Mucosa of descending colon (tissue), 3 donors: ENCODE results near the gene TRIM62. TPM values are rescaled to one million over a fixed set of nuclear protein-coding genes. Genes with fewer than 3 reads are reported as not detected.

Source experiments
- ATAC-seq: fragments of 200-7000 bp; cut with Tn5 transposase; one replicate; pipeline ENCODE4 v1.9.1; 2020; ENCODE audit warnings: mild to moderate bottlenecking, moderate library complexity
- DNase-seq, 3 donors: peaks; one replicate each; pipeline ENCODE4 v3.0.0-alpha.2; 2020
- H3K36me3 ChIP-seq: fragments of 200-600 bp; one replicate; pipeline ENCODE4 v1.8.0; 2021; ENCODE audit warnings: low read depth, mild to moderate bottlenecking
- H3K4me1 ChIP-seq: fragments of 200-600 bp; one replicate; pipeline ENCODE4 v1.8.0; 2021; ENCODE audit warnings: low read depth, mild to moderate bottlenecking
- H3K4me3 ChIP-seq: fragments of 200-600 bp; one replicate; pipeline ENCODE4 v1.8.0; 2021; ENCODE audit warnings: mild to moderate bottlenecking
- H3K9me3 ChIP-seq: fragments of 200-600 bp; one replicate; pipeline ENCODE4 v1.8.0; 2021; ENCODE audit warnings: mild to moderate bottlenecking
- intact Hi-C, 2 donors: fragments of 100-400 bp; cut with DNase I in 1 of 2; cut with micrococcal nuclease in 1 of 2; formaldehyde crosslinking; loops; one replicate each; pipeline versions ENCODE4 v1.11.0 to v1.11.1; 2022; cut with DNase I, micrococcal nuclease
- total RNA-seq, 3 donors: library from RNA; stranded (reverse); fragmentation: NEBNext Ultra II Directional in 2 of 3; extraction: Animal tissue kit (Norgen Biotek cat#: 25700) in 2 of 3; gene quantifications; one replicate each; pipeline versions ENCODE4 v1.2.1 to v1.2.4, GENCODE V29; 2021 to 2023
- TF ChIP-seq, protein P1 (sequence below): fragments of 200-600 bp; IDR thresholded peaks from one replicate; pipeline ENCODE4 v1.8.0; 2022; ENCODE audit warnings: antibody characterized with exemption, mild to moderate bottlenecking
- donor health status: DM: no; HTN: no; CAD: no; lungs with moderate emphysema.
- donor health status: DM: no; HTN: no; CAD: no.
- donor health status: DM: no; HTN: yes; CAD: no.

Gene TRIM62
- total RNA-seq, 3 donors from 2014 or later: 5.0 to 9.3 (median 5.2) TPM

DNA sequence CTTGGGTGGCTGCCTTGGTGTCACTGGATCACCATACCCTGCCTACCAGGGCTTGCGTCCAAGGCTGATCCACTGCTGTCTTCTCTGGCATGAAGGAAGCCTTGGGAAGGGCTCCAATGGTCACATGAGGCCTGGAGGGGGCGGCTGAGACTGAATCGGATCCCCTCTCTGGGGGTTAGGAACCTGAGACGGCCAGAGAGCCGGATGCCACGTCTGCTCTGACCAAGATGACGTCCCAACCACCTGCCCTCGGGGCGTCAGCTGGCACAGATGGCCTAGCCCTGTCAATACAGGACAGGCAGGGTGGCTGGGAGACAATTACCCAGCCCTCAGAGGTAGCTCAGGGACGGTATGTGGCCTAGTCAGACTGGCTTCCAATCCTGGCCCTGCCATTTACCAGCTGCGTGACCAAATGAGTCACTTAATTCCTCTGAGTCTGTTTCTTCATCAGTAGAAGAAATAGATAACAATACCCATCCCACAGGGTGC is 5.4 kb downstream of the TRIM62 start:
- ATAC-seq (no peak), DNase-seq (no peak)

GRCh38 chr1:33175865-33176264 is 6.0 kb downstream of the TRIM62 start:
- H3K4me1 ChIP-seq: peaks cover 5% of the 10 kb centered on the region
- ATAC-seq (no peak), DNase-seq (no peak)
- H3K4me3 ChIP-seq: no peak overlapping the region
- H3K9me3 ChIP-seq: no peaks in the 10 kb centered on the region
- intact Hi-C loops: no loop called here
- TF ChIP-seq, protein P1, sequence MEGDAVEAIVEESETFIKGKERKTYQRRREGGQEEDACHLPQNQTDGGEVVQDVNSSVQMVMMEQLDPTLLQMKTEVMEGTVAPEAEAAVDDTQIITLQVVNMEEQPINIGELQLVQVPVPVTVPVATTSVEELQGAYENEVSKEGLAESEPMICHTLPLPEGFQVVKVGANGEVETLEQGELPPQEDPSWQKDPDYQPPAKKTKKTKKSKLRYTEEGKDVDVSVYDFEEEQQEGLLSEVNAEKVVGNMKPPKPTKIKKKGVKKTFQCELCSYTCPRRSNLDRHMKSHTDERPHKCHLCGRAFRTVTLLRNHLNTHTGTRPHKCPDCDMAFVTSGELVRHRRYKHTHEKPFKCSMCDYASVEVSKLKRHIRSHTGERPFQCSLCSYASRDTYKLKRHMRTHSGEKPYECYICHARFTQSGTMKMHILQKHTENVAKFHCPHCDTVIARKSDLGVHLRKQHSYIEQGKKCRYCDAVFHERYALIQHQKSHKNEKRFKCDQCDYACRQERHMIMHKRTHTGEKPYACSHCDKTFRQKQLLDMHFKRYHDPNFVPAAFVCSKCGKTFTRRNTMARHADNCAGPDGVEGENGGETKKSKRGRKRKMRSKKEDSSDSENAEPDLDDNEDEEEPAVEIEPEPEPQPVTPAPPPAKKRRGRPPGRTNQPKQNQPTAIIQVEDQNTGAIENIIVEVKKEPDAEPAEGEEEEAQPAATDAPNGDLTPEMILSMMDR: no peak
- no peaks in the 10 kb centered on the region for H3K36me3 ChIP-seq

More for the DNA sequence above, 5.4 kb downstream of the TRIM62 start:
- Histone ChIP-seq H3K4me1 (peaks cover 5% of the 10 kb centered on the region), H3K4me3 (no peak overlapping the region), H3K9me3 (no peaks in the 10 kb centered on the region), H3K36me3 (no peaks in the 10 kb centered on the region)
- TF ChIP-seq, protein P1: no peak
- intact Hi-C loops: no loop called here

- H3K36me3 ChIP-seq: no peaks in the 10 kb centered on the region
- TF ChIP-seq, protein P1: no peak
- DNase-seq (no peak), ATAC-seq (no peak)
- H3K4me1 ChIP-seq: no peaks in the 10 kb centered on the region
- intact Hi-C loops: no loop called here
- H3K4me3 ChIP-seq: no peak overlapping the region
- H3K9me3 ChIP-seq: no peaks in the 10 kb centered on the region
Observed at GRCh38 chr1:33173091-33173490, 8.8 kb downstream of the TRIM62 start.

DNA sequence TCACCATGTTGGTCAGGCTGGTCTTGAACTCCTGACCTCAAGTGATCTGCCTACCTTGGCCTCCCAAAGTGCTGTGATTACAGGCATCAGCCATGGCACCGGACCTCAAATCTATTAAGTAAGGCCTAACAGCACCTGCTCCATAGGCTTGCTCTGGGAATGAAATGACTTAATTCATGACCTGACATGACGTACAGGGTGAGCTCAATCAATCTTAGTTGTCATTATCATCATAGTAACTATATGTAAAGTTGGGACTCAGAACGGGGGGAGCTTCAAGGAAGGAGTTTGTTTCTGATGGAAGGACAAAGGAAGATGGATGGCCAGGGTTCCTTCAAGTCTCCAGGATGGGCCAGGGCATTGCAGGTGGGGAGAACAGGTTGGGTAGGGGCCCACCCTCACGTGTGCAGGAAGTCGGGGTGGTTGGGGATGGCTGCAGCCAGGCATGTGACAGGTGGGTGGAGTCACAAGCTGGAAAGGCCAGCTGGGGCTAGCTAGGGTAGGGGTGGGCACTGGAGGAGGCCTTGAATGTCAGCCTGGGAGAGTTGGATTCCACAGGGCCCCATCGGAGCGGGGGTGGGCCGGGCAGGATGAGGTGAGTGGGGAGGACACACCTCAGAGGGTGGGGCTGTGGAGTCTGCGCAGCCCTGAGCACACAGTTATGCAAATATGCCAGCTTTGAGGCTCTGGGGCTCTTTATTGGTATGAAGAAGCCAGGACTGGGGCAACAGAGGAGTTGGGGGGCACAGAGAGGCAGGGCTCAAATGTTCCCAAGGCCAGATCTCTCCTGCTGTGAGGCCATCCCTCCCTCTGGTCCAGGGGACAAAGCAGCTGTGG is 9.6 kb downstream of the TRIM62 start:
- ATAC-seq (peak; percentile 13), DNase-seq (no peak)
- H3K4me3 ChIP-seq: no peak overlapping the region
- H3K4me1 ChIP-seq: no peaks in the 10 kb centered on the region
- intact Hi-C loops: no loop called here
- TF ChIP-seq, protein P1: no peak
- no peaks in the 10 kb centered on the region for H3K36me3 ChIP-seq
- H3K9me3 ChIP-seq: no peaks in the 10 kb centered on the region

DNA sequence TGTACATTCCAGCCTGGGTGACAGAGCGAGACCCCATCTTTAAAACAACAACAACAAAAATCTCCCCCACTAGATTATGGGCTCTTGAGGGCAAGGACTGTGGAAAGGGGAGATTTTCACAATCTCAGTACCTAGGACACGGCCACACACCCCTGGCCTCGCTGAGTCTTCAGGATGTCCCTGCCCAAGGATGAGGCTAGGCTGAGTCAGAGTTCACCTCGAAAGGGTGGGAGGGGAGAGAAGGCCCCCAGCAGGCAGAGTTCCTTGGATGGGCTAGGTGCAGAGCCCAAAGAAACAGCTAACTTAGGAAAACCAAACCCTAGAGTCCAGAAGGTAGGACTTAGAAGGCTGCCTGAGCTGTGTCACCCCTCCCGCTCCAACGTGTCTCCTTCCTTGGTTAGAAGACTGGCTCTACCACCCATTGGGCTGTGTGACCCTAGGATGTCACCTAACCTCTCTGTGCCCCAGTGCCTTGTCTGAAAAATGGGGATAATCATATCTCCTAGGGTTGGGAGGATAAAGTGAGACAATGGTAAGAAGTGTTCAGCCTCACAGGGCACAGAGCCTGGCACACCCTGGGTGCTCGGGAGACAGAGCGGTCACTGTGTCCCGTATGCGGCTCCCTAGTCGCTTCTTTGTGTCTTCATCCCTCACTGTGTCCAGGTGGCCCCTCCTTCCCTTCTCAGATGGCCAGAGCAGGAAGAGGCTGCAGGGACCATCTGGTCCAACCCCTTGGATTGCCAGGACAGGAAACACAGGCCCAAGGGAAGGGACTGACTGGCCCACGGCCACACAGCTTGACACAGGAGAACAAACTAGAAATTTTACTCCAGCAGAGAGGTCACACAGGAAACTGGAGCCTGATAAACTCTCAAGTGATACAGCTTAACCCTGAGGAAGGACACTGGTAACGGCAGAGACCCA is 11.2 kb downstream of the TRIM62 start:
- Histone ChIP-seq H3K4me3 (no peak overlapping the region), H3K4me1 (no peaks in the 10 kb centered on the region), H3K36me3 (no peaks in the 10 kb centered on the region), H3K9me3 (no peaks in the 10 kb centered on the region)
- TF ChIP-seq, protein P1: no peak
- intact Hi-C loops: no loop called here
- DNase-seq (no peak), ATAC-seq (no peak)
